Bone marrow (tissue), 2 donors: ENCODE data around the gene CDKN2C.
"Not testable (repeated sequence)": the region's sequence is repeated elsewhere in the genome, so short reads cannot be mapped to it uniquely, and the experiment has no call there.

Experiments
- DNase-seq, 2 donors: peaks; one replicate each; lab custom pipeline; 2025; lab: John Stamatoyannopoulos, UW

CDKN2C gene

DNA sequence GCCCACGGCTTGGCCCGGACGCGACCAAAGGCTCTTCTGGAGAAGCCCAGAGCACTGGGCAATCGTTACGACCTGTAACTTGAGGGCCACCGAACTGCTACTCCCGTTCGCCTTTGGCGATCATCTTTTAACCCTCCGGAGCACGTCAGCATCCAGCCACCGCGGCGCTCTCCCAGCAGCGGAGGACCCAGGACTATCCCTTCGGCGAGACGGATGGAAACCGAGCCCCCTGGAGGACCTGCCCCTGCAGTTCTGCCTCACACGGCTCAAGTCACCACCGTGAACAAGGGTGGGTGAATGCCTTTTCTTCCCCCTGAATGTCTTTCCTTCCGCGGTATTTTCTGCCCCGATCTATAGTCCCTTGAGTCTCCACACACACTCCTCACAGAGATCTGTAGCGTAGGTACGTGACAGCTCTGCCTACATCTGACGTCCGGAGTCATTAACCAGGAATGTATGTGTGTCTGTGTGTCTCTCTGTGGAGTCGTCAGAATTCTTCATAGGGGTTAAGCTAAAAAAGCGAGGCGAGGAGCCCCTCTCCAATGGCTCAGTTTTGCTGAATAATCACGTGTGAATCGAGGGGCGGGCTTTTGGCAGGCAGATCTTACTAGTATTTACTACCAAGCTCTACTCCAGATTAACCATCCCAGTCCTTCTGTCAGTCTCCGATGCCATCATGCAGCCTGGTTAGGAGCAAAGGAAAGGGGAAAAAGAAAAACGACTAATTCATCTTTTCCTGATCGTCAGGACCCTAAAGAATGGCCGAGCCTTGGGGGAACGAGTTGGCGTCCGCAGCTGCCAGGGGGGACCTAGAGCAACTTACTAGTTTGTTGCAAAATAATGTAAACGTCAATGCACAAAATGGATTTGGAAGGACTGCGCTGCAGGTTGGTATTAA lies at the start of gene CDKN2C:
CDKN2C (plus strand) TSS at position 635 of the 898 bp plus-strand sequence; CDS start at position 759, 124 bp downstream.
- peak; percentile 68 to 73 for DNase-seq

- no peak for DNase-seq
Measured at GRCh38 chr1:50920409-50920808, 49.6 kb upstream of the CDKN2C start.

- no peak for DNase-seq
Measured at GRCh38 chr1:50921029-50921428, 49.0 kb upstream of the CDKN2C start.

DNA sequence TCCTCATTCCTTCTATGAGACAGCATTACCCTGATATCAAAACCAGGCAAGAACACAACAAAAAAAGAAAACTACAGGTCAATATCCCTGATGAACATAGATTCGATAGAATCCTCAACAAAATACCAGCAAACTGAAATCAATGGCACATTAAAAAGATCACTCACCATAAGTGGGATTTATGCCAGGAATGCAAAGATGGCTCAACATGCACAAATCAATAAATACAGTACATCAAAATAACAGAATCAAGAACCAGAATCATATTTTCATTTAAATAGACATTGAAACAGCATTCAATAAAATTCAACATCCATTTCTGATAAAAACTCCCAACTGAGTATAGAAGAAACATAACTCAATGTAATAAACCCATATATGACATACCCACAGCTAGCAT lies 46.5 kb upstream of the CDKN2C start:
- DNase-seq = no peak

GRCh38 chr1:50929376-50929958 lies 40.6 kb upstream of the CDKN2C start:
- peak in 1 of 2 donors; percentile 1 for DNase-seq

GRCh38 chr1:50930193-50930592 lies 39.9 kb upstream of the CDKN2C start:
- no peak for DNase-seq

- peak in 1 of 2 donors; percentile 19 for DNase-seq
Measured at GRCh38 chr1:50930965-50931737, 38.9 kb upstream of the CDKN2C start.

- DNase-seq = not testable (repeated sequence)
Measured at GRCh38 chr1:50932043-50932442, 38.0 kb upstream of the CDKN2C start.

GRCh38 chr1:50933770-50934169 lies 36.3 kb upstream of the CDKN2C start:
- not testable (repeated sequence) for DNase-seq

GRCh38 chr1:50934838-50935237 lies 35.2 kb upstream of the CDKN2C start:
- no peak for DNase-seq

- not testable (repeated sequence) for DNase-seq
Measured at GRCh38 chr1:50935276-50935675, 34.8 kb upstream of the CDKN2C start.

DNA sequence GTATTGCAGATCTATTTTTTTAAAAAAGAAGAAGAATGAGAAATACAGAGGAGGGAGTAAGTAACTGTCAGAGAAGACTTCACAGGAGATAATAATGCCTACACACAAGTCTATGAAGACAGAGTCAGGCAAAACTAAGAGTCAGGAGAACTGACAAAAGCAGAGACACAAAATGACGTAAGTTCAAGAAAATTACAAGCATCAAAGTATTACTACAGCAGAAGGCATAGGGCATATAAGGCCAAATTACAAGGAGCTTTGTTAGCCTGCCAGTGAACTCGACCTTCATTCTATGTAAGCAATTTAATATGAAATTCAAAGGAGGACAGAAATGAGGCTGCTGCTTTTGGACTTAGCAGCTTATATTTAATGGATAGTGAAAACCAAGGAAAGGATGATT lies 33.7 kb upstream of the CDKN2C start:
- DNase-seq = no peak

DNA sequence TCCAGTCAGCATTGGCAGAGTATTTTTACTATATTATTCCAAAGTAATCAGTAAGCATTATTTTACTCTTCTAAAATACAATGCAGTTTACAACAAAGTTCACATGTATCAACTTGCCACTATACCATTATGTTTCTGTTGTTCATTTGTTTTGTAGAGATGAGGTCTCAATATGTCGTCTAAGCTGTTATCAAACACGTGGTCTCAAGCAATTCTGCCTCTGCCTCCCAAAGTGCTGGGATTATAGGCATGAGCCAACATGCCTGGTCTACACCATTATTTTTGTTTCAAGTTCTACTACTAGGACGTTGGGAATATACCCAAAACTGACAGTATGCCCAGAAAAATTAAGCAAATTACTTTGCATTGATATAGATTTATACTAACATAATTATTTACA lies 29.8 kb upstream of the CDKN2C start:
- DNase-seq = no peak

- no peak for DNase-seq
Measured at GRCh38 chr1:50942334-50942733, 27.7 kb upstream of the CDKN2C start.

DNA sequence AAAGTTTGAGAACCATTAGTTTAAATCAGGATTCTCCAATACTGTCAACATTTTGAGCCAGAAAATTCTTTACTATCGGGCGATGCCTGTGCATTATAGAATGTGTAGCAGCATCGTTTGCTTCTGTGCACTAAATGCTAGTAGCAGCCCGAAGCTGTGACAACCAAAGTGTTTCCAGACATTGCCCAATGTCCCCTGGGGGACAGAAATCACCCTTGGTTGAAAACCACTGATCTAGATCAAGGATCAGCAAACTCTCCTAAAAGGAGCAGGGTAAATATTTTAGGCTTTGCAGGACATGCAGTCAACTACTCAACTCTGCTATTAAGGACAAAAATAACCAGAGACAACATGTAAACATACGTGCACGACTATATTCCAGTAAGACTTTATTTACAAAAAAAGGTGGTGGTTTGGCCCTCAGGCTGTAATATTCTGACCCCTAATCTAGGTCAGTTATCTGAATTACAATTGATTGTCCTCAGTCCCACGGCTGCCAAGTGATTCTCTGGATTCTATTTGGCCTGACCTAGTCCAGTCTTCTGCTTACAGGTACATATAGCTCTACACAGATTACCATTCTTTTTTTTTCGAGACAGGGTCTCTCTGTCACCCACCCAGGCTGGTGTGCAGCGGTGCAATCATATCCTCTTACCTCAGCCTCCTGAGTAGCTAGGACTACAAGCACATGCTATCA lies 20.6 kb upstream of the CDKN2C start:
- no peak for DNase-seq

GRCh38 chr1:50950396-50950795 lies 19.6 kb upstream of the CDKN2C start:
- no peak for DNase-seq

DNA sequence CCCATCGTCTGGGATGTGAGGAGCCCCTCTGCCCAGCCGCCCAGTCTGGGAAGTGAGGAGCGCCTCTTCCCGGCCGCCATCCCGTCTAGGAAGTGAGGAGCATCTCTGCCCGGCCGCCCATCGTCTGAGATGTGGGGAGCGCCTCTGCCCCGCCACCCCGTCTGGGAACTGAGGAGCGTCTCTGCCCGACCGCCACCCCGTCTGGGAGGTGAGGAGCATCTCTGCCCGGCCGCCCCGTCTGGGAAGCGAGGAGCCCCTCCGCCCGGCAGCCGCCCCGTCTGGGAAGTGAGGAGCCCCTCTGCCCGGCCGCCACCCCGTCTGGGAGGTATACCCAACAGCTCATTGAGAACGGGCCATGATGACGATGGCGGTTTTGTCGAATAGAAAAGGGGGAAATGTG lies 17.5 kb upstream of the CDKN2C start:
- DNase-seq = not testable (repeated sequence)

GRCh38 chr1:50955116-50955515 lies 14.9 kb upstream of the CDKN2C start:
- no peak for DNase-seq

- no peak for DNase-seq
Measured at GRCh38 chr1:50959303-50959912, 10.6 kb upstream of the CDKN2C start.

DNA sequence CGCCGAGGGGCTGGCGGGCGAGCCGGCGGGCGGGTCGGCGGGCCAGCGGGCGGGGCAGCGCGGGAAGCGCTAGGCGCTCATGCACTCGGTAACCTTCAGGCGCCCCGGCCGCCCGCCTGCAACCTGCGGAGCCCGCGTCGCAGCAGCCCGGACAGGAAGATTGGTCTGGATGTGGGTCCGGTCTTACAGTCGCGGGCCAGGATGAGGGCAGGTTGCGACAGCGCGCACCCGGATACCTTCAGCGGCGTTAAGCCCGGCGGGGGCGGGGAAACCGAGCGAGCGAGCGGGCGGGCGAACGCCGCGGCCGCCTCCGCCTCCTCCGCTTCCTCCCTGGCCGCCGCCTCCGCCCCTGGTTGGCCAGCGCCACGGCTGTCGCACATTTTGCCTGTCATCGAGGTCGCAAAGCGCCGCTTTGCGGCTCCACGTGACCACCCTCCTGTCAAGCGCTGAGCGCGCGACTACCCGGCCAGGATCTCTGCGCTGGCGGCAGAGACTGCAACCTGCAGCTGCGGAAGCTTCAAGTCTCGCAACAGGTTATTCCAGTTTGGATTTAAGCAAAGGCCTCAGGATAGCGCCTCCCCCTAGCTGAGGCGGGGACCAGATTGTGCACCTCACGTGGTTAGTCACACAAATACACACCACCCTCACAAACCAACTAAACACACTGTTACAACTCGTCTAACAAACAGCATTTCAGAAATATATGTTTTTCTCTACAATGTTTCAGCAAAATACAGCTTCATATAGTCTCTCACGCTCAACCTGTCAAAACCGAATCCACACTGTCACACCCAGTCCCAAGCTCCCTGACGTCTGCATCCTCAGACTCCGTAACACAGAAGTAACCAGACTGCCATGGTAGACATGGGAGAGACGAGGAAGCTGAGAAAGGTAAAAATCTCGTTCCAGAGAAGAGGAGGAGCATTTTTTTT lies 9.9 kb upstream of the CDKN2C start, which contains the start of gene FAF1:
FAF1 (minus strand) TSS at position 355 of the 932 bp plus-strand sequence. CDS start 456 bp downstream, outside the sequence.
- peak; percentile 88 to 93 for DNase-seq
